Stimulated activated CD4-positive, alpha-beta T cell treated with anti-CD3 and anti-CD28 coated beads, Interleukin-1b, Interleukin-23, amount 100 ng/mL, for 24 hours (primary cell): ENCODE measurements around the gene TOP3A.
"Not testable (repeated sequence)": the region's sequence is repeated elsewhere in the genome, so short reads cannot be mapped to it uniquely, and the experiment has no call there.

Experiments used
- DNase-seq, 4 experiments: peaks; one replicate each; pipeline ENCODE4 v3.0.0-alpha.2; 2020; ENCODE audit warnings: low read depth in 4 of 4, low spot score in 1 of 4

Gene TOP3A

GRCh38 chr17:18324140-18325050 lies 9.6 kb upstream of the TOP3A start:
- no peak for DNase-seq

DNA sequence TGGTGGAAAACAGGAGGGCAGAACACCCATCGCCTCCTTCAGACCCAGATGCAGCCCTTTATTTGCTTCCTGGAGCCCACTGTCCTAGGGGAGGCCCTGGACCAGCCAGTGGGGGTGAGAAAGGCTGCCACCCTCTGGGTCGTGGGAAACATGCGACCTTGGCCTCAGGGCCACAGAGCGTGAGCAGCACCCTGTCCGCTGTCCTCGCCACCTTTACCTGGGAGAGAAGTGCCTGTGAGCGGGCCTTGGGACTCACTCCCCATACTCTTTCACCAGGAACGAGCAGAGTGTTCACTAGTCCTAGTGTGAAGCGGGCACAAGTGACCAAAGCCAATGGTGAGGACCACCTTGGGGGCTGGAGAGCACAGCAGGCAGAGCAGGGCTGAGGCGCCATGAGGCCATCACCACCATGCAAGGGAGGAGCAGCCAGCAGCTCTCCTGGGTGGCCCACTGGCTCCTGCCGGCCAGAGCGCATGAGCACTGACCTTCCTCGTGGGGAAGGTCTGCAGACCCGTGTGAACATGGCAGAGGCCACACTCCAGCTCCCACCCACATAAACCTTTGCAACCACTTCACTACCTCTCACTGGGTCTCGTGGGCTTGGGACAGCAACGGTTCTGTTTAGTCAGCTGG lies 8.8 kb upstream of the TOP3A start:
- DNase-seq = no peak

DNA sequence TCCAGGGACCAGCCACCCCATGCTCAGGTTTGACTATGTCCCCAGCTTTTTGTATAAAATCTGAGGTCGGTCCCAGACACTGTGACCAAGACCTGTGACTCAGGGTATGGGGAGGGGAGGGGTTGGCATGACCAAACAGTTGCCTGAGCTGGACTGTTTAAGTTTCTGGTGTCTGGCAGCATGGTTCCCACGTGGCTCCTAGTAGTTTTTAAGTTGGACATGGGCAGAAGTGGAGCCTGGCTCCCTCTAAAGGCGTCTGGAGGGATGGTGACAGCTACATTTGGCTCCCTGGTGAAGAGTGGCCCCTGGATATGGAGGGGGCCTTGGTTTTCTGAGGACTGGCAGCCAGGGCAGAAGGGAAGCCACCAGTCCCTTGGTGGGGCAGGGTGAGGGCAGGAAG lies 8.2 kb upstream of the TOP3A start:
- no peak for DNase-seq

- no peak for DNase-seq
Measured at GRCh38 chr17:18322522-18322921, 7.7 kb upstream of the TOP3A start.

- no peak for DNase-seq
Measured at GRCh38 chr17:18321309-18321708, 6.5 kb upstream of the TOP3A start.

DNA sequence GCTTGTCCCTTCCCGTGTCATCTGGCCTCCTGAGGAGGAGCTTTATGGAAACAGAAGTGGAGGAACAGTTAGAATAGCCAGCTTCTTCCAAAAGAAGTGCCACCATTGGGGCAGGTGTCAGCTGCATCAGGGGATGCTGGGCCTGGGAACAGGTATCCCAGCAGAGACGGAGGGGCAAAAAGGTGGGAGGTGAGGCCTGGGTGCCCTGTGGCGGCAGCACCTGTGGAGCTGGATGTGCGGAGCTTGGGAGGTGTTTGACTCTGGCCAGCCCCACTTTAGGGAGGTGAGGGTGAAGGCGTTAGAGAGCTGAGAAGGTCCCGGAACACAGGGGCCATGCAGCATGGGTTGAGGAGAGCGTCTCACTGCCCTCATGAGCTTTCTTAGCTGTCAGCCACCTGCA lies 5.5 kb upstream of the TOP3A start:
- no peak for DNase-seq

DNA sequence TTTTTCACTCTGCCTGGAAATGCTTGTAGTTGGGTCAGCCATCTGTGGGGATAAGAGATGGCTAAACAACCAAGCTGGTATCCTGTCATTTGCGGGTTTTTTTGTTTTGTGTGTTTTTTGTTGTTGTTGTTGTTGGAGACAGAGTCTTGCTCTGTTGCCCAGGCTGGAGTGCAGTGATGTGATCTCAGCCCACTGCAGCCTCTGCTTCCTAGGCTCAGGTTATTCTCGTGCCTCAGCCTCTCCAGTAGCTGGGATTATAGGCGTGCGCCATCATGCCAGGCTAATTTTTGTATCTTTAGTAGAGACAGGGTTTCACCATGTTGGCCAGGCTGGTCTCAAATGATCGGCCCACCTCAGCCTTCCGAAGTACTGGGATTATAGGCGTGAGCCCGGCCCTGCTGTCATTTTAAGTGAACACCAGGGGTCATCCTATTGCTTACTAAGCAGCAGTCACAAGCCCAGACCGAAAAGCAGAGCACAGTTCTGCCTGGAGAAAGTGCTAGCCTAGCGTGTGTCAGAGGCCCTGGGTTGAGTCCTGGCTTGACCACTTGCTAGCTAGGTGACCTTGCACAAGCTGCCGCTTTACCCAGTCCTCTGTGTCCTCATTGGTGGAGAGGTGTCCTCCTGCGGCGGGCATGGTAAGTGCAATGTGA lies 4.9 kb upstream of the TOP3A start:
- no peak for DNase-seq

- DNase-seq = no peak
Measured at GRCh38 chr17:18318771-18319450, 4.1 kb upstream of the TOP3A start.

DNA sequence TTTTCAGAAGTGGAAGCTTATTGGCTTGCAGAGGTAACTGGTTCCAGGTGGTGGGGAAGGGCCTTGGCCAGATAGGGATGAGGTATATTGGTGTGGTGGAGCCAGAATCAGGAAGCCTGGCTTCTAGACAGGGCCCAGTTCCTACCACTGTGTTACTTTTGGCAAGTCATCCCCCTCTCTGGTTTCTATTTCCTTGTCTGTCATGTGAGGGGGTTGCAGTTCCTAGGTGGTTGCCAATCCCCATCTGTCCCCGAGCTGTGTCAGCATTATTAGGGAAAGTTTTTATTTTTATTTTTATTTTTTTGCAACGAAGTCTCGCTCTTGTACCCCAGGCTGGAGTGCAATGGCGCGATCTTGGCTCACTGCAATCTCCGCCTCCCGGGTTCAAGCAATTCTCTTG lies 3.3 kb upstream of the TOP3A start:
- DNase-seq = no peak

DNA sequence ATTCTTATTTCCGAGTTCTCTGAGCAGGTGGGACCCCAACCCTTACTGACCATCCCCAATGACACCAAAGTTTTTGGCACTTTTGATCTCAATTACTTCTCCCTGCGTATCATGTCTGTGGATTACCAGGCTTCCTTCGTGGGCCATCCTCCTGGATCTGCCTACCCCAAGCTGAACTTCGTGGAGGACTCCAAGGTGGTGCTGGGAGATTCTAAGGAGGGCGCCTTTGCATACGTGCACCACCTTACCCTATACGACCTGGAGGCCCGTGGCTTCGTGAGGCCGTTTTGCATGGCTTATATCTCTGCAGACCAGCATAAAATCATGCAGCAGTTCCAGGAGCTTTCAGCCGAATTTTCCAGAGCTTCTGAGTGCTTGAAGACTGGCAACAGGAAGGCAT lies 1.2 kb upstream of the TOP3A start:
- no peak for DNase-seq

GRCh38 chr17:18315562-18315922 lies 748 bp upstream of the TOP3A start:
- DNase-seq = no peak

DNA sequence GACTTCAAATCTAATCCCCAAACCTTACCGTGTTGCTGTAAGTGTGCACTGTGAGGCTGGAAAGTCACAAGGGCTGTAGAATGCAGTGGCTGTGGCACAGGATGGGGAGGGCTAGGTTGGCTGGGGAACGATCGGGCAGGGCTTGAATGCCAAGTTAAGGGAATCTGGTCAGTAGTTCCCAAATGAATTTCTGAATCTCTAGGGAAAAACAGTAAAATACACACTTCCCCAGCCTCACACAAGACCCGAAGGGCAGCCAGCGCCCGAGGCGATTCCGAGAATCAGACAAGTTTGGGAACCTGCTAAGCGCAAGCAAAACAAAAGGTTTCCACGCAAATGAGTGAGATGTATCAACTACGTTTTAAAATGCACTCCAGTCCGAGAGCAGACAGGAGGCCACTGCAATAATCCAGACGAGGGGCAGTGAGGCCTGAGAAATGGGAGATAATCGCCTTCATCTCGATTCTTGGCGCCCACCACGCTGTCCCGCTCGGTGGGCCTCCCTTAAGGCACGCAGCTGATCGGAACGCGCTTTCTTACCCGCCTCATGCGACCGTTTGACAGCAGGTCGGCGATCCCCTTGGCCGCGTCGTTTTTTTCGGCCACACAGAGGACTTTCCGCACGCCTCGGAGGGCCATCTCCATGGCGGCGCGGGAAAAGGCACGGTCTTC lies 599 bp downstream of the TOP3A start:
- DNase-seq = no peak

GRCh38 chr17:18309202-18309601 lies 5.6 kb downstream of the TOP3A start:
- no peak for DNase-seq

DNA sequence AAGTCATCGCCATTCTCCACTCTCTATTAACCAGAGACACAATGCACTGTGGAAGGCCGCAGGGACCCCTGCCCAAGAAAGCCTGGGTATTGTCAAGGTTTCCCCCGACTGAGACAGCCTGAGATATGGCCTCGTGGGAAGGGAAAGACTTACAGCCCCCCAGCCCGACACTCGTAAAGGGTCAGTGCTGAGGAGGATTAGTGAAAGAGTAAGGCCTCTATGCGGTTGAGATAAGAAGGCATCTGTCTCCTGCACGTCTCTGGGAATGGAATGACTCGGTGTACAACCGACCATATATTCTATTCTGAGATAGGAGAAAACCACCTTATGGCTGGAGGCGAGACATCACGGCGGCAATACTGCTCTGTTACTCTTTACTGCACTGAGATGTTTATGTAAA lies 11.6 kb downstream of the TOP3A start:
- not testable (repeated sequence) for DNase-seq

GRCh38 chr17:18300725-18301480 lies 13.9 kb downstream of the TOP3A start:
- DNase-seq = no peak

DNA sequence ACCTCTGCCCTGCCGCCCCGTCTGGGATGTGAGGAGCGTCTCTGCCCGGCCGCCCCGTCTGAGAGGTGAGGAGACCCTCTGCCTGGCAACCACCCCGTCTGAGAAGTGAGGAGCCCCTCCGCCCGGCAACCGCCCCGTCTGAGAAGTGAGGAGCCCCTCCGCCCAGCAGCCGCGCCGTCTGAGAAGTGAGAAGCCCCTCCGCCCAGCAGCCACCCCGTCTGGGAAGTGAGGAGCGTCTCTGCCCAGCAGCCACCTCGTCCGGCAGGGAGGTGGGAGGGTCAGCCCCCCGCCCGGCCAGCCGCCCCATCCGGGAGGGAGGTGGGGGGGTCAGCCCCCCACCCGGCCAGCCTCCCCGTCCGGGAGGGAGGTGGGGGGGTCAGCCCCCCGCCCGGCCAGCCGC lies 16.7 kb downstream of the TOP3A start:
- DNase-seq = not testable (repeated sequence)

GRCh38 chr17:18291718-18292540 lies 22.9 kb downstream of the TOP3A start:
- no peak for DNase-seq

DNA sequence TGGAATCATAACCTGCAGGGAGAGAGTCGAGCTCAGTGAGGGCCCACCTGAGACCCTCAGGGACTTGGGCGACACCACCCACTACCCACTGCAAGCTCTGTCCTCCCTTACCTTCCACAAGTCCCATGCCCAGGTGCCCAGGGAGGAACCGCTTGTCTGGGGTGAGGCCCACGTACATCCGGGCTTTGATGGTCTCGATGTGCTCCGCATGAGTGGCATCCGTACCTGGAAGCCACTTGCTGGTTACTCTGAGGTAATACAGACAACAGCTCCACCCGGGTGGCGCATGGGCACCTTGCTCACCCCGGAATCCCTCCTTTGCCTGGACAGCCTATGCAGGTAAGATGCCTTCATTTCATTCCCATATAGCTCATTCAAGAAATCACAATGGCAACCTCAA lies 29.5 kb downstream of the TOP3A start:
- DNase-seq = no peak

- DNase-seq = no peak
Measured at GRCh38 chr17:18281788-18282187, 33.0 kb downstream of the TOP3A start.
